Measurements from ENCODE around the gene LAMA3. TPM values are rescaled to one million over a fixed set of nuclear protein-coding genes. Genes with fewer than 3 reads are reported as not detected.
"Not testable (repeated sequence)": the region's sequence is repeated elsewhere in the genome, so short reads cannot be mapped to it uniquely, and the experiment has no call there.

The LAMA3 gene
- total and polyA plus RNA-seq, 2 donors, result 10.4 to 32.3 TPM

DNA sequence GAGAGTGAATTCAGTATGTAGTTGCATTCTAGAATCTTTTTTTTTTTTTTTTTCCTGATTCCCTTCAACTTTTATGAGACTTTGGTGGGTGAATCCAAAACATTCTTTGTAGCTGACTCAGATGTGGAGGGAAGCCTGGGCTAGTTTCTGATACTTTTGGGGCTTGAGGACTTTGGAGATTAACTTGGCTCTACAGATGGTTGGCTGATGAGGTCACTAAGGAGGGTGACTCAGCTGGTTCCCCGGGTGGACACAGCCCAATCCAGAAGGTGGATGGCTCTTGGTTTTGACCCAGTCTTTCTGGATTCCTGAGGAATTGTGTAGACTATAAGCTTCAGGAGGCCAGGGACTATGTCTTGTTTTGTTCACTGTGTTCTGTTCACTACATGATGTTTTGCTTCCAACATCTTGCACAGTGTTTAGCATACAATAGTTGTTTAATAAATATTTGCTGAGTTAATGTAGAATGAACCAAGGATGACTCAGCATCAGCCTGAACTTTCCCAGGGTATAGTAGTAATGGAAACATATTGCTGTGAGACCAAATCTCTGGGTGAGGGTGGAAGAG is 30.5 kb downstream of the LAMA3 start:
- H3K4me1 ChIP-seq (ENCODE audit: insufficient read depth), result no peaks in the 10 kb centered on the region
- H3K27ac ChIP-seq (ENCODE audit: low read depth), result no peak overlapping the region
- H3K4me3 ChIP-seq (ENCODE audit: low read depth, low read length), result no peak overlapping the region
- no peaks in the 10 kb centered on the region for H3K36me3 ChIP-seq (ENCODE audit: insufficient read depth)
- WGBS, result 13% methylated on average over 1 of the region's 1 CpG
- no peak for DNase-seq (ENCODE audit: extremely low spot score)

- Histone ChIP-seq H3K27ac (ENCODE audit: low read depth) (no peak overlapping the region), H3K4me1 (ENCODE audit: insufficient read depth) (no peaks in the 10 kb centered on the region), H3K4me3 (ENCODE audit: low read depth, low read length) (no peak overlapping the region), H3K36me3 (ENCODE audit: insufficient read depth) (no peaks in the 10 kb centered on the region)
- WGBS, result 30% methylated on average over 4 of the region's 4 CpGs
- no peak for DNase-seq (ENCODE audit: extremely low spot score)
Observed at GRCh38 chr18:23721696-23722480, 32.6 kb downstream of the LAMA3 start.

- 35% methylated on average over 3 of the region's 3 CpGs for WGBS
- DNase-seq (ENCODE audit: extremely low spot score), result no peak
- Histone ChIP-seq H3K4me3 (ENCODE audit: low read depth, low read length) (no peak overlapping the region), H3K4me1 (ENCODE audit: insufficient read depth) (no peaks in the 10 kb centered on the region), H3K27ac (ENCODE audit: low read depth) (no peak overlapping the region), H3K36me3 (ENCODE audit: insufficient read depth) (no peaks in the 10 kb centered on the region)
Observed at GRCh38 chr18:23722646-23723045, 33.4 kb downstream of the LAMA3 start.

GRCh38 chr18:23723121-23723520 is 33.9 kb downstream of the LAMA3 start:
- WGBS, result 43% methylated on average over 2 of the region's 2 CpGs
- Histone ChIP-seq H3K4me3 (ENCODE audit: low read depth, low read length) (no peak overlapping the region), H3K36me3 (ENCODE audit: insufficient read depth) (no peaks in the 10 kb centered on the region), H3K4me1 (ENCODE audit: insufficient read depth) (no peaks in the 10 kb centered on the region), H3K27ac (ENCODE audit: low read depth) (no peak overlapping the region)
- no peak for DNase-seq (ENCODE audit: extremely low spot score)

DNA sequence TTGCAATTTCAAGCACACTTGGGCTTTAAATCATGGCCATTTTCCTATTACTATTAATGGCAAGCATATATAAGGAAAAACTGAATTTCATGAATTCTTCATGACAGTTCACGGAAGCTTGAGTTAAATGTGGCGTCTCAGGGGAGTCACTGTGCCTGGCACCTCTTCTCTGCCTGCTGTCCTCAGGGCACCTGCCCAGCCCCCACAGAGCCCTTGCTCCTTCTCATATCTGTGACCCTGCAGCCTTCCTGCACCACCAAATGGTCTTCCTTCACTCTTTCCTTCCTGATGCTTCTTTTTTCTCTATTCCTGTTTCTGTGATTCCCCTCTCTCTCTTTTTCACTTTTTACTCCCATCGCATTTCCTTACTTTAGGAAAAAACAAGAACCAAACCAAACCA is 35.4 kb downstream of the LAMA3 start:
- H3K4me1 ChIP-seq (ENCODE audit: insufficient read depth), result no peaks in the 10 kb centered on the region
- H3K4me3 ChIP-seq (ENCODE audit: low read depth, low read length), result no peak overlapping the region
- H3K27ac ChIP-seq (ENCODE audit: low read depth), result no peak overlapping the region
- no peak for DNase-seq (ENCODE audit: extremely low spot score)
- no peaks in the 10 kb centered on the region for H3K36me3 ChIP-seq (ENCODE audit: insufficient read depth)
- WGBS, result 87% methylated on average over 3 of the region's 3 CpGs

DNA sequence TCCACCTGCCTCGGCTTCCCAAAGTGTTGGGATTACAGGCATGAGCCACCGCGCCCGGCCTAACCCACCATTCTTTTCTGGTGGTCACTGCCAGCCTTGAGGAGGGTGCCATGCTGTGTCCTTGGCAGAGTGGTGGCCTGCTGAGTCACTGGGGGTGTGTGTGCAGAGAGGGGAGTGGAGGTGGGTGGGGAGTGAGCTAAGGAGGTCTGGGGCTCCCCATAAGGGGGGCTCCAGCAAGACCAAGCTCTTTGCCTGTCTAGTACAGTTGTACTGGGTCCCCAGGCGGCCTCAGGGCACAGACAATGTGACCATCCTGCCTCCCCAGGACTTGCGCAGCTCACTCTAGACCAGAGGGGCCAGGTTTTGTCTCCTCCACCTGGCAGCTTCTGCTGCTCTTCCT is 36.1 kb downstream of the LAMA3 start:
- no peak overlapping the region for H3K27ac ChIP-seq (ENCODE audit: low read depth)
- no peaks in the 10 kb centered on the region for H3K36me3 ChIP-seq (ENCODE audit: insufficient read depth)
- H3K4me3 ChIP-seq (ENCODE audit: low read depth, low read length), result no peak overlapping the region
- no peak for DNase-seq (ENCODE audit: extremely low spot score)
- 84% methylated on average over 6 of the region's 6 CpGs for WGBS
- no peaks in the 10 kb centered on the region for H3K4me1 ChIP-seq (ENCODE audit: insufficient read depth)

GRCh38 chr18:23725827-23726661 is 36.8 kb downstream of the LAMA3 start:
- Histone ChIP-seq H3K27ac (ENCODE audit: low read depth) (no peak overlapping the region), H3K4me1 (ENCODE audit: insufficient read depth) (no peaks in the 10 kb centered on the region), H3K4me3 (ENCODE audit: low read depth, low read length) (no peak overlapping the region), H3K36me3 (ENCODE audit: insufficient read depth) (no peaks in the 10 kb centered on the region)
- WGBS, result 91% methylated on average over 7 of the region's 7 CpGs
- no peak for DNase-seq (ENCODE audit: extremely low spot score)

- WGBS, result 98% methylated on average over 6 of the region's 6 CpGs
Observed at GRCh38 chr18:23727707-23728493, 38.6 kb downstream of the LAMA3 start.

DNA sequence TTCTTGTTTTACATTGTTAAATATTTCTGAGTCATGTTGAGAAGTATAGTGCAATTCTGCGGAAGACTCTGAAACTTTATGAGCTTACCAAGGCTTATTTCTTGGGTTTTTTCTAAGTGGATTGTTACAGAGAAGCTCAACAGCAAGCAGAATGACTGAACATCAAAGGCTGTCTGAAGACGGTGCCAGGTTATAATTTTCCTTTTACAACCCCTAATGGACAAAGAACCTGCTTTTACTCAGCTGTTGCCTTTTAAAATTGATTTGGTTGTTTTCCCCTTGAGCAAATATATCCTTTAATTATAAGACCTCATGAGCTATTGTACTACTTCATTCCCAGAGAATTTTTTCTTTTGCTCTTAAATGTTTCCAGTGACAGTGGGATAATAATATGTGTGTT is 41.6 kb downstream of the LAMA3 start:
- no peaks in the 10 kb centered on the region for H3K4me1 ChIP-seq (ENCODE audit: insufficient read depth)
- no peak overlapping the region for H3K4me3 ChIP-seq (ENCODE audit: low read depth, low read length)
- H3K36me3 ChIP-seq (ENCODE audit: insufficient read depth), result no peaks in the 10 kb centered on the region
- WGBS, result 57% methylated on average over 2 of the region's 2 CpGs
- DNase-seq (ENCODE audit: extremely low spot score), result no peak
- H3K27ac ChIP-seq (ENCODE audit: low read depth), result no peak overlapping the region

More at GRCh38 chr18:23727707-23728493, 38.6 kb downstream of the LAMA3 start:
- Histone ChIP-seq H3K4me1 (ENCODE audit: insufficient read depth) (no peaks in the 10 kb centered on the region), H3K36me3 (ENCODE audit: insufficient read depth) (no peaks in the 10 kb centered on the region), H3K4me3 (ENCODE audit: low read depth, low read length) (no peak overlapping the region), H3K27ac (ENCODE audit: low read depth) (no peak overlapping the region)
- DNase-seq (ENCODE audit: extremely low spot score), result no peak

DNA sequence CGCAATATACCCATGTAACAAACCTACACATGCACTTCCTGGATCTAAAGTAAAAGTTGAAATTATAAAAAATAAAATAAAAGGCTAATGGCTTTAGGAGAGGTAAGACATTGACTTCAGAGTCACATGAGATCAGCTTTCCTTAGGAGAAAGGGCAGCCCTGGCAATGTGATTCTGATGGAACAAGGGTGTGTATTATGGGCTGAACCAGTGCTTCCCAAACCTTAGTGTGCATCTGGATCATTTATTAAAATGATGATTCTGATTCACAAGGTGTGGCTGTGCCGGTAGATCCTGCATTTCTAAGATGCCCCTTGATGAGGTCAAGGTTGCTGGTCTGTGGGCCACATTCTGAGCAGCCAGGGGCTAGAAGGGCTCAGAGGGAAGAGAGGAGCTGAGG is 42.6 kb downstream of the LAMA3 start:
- no peaks in the 10 kb centered on the region for H3K4me1 ChIP-seq (ENCODE audit: insufficient read depth)
- no peak for DNase-seq (ENCODE audit: extremely low spot score)
- no peaks in the 10 kb centered on the region for H3K36me3 ChIP-seq (ENCODE audit: insufficient read depth)
- H3K4me3 ChIP-seq (ENCODE audit: low read depth, low read length), result no peak overlapping the region
- 97% methylated on average over 2 of the region's 2 CpGs for WGBS
- no peak overlapping the region for H3K27ac ChIP-seq (ENCODE audit: low read depth)

- 85% methylated on average over 5 of the region's 5 CpGs for WGBS
- H3K4me3 ChIP-seq (ENCODE audit: low read depth, low read length), result no peak overlapping the region
- no peaks in the 10 kb centered on the region for H3K4me1 ChIP-seq (ENCODE audit: insufficient read depth)
- no peak for DNase-seq (ENCODE audit: extremely low spot score)
- no peaks in the 10 kb centered on the region for H3K36me3 ChIP-seq (ENCODE audit: insufficient read depth)
- H3K27ac ChIP-seq (ENCODE audit: low read depth), result no peak overlapping the region
Observed at GRCh38 chr18:23732439-23732838, 43.2 kb downstream of the LAMA3 start.

- DNase-seq (ENCODE audit: extremely low spot score); H3K36me3 ChIP-seq (ENCODE audit: insufficient read depth); H3K4me1 ChIP-seq (ENCODE audit: insufficient read depth); H3K4me3 ChIP-seq (ENCODE audit: low read depth, low read length); H3K27ac ChIP-seq (ENCODE audit: low read depth): not testable (repeated sequence)
- 92% methylated on average over 5 of the region's 5 CpGs for WGBS
Observed at GRCh38 chr18:23733265-23733664, 44.0 kb downstream of the LAMA3 start.

- DNase-seq (ENCODE audit: extremely low spot score), result no peak
- no peak overlapping the region for H3K4me3 ChIP-seq (ENCODE audit: low read depth, low read length)
- no peaks in the 10 kb centered on the region for H3K36me3 ChIP-seq (ENCODE audit: insufficient read depth)
- H3K4me1 ChIP-seq (ENCODE audit: insufficient read depth), result no peaks in the 10 kb centered on the region
- H3K27ac ChIP-seq (ENCODE audit: low read depth), result no peak overlapping the region
- 93% methylated on average over 7 of the region's 7 CpGs for WGBS
Observed at GRCh38 chr18:23733895-23734294, 44.6 kb downstream of the LAMA3 start.

Measured in urinary bladder (tissue), 4 donors.